ENCODE data around the gene ARL2BP.

The ARL2BP gene

DNA sequence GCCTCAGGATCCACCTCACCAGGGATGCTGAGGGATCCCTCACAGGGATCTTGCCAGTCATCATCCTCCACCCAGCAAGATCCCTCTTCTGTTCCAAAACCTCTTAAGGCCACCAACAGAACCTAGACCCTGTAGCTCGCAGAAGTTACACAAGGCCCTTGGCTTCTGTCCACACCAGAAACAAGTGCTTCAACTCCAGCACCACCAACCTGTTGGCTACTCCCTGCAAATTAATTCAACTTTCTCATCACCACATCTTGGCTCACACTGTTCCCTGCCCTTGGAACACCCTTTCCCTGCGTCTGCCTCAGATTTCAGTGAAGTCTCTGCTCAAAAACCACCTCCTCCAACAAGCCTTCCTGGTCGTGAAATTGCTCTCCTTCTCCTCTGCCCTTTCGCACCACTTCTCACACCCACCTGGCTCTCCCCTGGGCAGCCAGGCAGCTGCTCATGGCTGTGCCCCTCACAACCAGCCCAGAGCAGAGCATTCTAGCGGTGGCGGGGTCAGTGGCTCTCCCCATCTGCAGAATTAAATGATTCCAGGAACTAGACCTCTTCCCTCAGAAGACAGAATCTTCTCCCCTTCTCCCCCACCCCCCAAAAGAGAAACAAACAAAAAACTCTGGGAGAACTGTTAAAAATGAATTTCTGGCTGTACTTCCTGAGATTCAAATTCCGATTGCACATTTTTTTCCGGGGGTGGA, 37.6 kb downstream of the ARL2BP start:
- DNase-seq: no peak

DNA sequence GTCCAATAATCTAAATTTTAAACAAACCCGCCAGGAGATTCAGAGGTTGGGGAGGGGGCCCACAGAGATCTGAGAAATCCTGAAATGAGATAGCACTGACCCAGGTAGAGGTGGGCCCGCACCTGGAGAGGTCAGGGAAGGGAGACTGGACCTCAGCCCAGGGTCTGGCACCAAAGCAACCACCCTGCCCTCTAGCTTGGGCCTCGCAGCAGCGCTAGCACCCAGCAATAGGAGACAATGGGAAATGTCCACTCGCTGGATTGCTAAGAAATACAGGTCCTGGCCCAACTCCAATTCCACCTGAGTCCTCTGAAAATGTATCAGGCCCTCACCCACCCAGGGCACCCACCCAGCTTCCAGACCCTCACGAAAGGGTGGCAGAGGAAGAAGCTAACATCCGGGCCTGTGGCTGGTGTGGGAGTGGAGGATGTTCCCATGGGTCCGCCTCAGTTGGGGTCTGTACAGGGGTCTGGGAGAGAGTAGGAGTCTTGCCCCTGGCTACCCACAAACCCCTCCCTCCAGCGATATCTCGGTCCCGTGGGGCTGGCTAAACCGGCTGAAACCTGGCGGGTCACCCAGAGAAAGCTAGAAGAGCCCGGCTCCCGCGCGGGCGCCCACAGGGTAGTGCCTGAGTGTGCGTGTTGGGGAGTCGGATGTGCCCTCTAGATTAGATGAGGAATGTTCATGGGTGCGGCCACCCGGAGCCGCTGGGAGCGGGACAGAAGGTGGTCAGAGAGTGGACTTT, 38.3 kb downstream of the ARL2BP start:
- DNase-seq: peak in 6 of 56 donors; percentile 11 to 43 (median 36)

DNA sequence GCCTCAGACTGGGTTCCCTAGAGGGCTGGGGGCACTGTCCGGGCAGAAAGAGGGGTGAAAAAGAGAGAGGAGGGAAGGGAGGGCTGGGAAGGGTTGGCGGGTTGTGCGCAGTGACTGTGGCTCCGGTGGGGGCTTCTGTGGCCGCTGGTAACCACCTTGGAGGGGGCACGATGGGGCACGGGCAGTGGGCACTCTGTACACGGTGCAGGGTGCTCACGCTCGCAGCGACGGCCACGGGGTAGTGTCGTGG, 38.8 kb downstream of the ARL2BP start:
- no peak for DNase-seq

DNA sequence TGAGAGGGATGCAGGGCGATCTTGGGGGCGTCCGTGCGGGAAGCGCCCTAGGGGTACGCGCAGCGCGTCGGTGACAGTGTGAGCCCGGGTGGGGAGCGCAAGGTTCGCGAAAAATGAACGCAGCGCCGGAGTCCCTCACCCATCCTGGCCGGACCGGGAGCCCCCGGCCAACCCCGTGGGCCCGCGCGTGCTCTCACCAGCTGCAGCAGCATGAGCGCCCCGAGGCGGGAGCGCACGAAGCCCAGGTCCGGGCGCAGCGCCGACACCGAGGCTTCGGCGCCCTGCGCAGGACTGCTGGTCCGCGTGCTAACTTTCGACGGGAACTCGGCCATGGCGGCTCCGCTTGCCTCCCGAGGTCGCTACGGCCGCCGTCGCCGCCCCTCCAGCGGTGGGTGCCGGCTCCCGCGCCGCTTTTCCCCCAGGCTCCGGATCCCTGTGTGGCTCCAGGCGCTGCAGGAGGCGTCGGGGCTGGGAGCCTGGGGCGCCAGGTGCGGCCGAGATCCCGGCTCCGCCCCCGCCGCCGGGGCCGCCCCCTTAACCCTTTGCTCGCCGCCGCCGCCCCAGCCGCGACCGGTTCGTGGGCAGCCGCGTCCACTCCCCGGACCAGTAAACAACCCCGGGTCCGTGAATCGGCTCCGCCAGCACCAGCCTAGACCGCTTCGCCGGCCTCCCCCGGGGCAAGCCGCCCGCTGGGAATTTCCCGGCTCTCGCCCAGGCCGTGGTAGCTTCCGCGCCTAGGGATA, 39.3 kb downstream of the ARL2BP start, which contains the start of gene PLLP:
Gene PLLP (minus strand): TSS at position 464 of the 743 bp plus-strand sequence. CDS start 132 bp downstream, at position 332.
- DNase-seq: peak in 36 of 56 donors; percentile 18 to 80 (median 55)

DNA sequence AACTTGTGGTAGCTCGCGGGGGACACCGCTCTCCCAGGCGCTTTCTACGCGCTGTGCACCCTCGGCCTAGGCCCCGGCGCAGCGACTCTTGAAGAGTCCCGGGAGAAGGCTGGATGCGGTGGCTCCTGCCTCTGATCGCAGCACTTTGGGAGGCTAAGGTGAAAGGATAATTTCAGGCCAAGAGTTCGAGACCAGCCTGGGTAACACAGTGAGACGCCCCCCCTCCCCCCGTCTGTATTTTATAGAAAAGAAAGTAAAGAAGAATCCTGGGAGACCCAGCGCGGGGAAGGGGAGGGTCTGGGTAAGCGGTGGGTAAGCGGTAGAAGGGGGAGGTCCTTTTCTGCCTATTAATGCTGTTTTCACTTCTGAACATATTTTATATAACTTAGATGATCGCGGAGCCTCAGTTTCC, 39.9 kb downstream of the ARL2BP start:
- DNase-seq: no peak

DNA sequence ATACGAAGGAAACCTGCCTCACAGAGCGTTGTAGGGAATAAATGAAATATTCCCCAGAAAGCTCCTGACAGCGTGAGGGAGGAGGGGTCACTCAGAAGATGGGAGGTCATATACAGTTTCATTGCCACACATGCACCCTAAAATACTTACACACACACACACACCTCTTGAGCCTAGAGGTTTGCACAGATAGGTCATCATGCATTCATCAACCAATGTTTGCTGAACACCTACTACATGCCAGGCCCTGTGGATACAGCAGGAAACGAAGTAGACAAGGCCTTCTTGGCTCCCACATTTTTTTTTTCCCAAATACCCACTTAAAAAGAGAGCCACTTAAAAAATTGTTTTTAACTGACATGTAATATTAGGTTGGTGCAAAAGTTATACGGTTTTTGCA, 40.3 kb downstream of the ARL2BP start:
- DNase-seq: no peak

DNA sequence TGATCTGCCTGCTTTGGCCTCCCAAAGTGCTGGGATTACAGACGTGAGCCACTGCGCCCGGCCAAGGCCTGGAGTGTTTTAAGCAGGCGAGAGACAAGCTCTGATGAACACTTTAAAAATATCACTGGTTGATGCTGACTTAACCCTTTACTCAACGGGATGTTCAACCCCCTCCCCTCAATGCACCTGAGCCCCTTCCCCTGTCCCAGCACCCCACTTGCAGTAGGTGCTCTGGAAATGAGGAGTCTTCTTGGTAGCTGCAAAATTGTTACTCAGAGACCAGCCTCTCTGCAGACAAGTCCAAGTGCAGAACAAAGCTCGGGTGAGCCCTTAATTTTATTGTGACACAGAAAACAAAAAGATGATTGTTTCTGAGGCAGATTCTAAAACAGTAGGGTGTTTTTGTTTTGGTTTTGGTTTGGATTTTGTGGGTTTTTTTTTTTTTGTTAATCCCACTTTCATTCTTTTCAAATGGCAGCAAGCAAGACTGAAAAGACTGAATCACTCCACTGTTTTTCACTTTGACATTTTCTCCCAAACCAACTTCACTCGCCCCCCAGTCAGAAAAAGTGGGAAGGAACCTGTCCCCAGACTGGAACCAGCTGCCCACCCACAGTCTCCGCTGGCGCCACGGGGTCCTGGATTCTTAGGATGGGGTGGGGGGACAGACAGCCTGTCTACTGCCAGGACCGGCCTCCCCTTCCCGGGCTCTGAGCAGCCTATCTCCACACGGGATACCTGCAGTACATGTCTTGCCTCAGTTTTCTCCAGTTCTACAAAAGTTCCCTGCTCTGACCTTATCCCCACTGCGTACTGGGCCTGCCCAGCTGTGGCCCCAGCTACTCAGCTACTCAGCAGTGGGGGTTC, 44.6 kb downstream of the ARL2BP start:
- peak in 16 of 56 donors; percentile 17 to 67 (median 43) for DNase-seq

DNA sequence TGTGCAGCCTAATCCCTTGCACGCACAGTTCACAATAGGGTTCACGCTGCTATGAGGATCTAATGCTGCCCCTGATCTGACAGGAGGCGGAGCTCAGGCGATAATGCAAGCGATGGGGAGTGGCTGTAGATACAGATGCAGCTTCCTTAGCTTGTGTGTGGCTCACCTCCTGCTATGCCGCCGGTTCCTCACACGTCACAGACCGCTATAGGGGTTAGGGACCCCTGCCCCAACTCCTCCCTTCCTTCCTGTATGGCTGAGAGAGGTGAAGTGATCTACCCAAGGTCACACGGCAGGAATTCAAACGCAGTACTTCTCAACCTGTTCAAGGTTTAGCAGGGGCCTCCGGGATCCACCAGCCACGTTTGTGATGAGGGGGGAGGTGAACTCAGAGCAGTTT, 52.8 kb downstream of the ARL2BP start:
- no peak for DNase-seq

DNA sequence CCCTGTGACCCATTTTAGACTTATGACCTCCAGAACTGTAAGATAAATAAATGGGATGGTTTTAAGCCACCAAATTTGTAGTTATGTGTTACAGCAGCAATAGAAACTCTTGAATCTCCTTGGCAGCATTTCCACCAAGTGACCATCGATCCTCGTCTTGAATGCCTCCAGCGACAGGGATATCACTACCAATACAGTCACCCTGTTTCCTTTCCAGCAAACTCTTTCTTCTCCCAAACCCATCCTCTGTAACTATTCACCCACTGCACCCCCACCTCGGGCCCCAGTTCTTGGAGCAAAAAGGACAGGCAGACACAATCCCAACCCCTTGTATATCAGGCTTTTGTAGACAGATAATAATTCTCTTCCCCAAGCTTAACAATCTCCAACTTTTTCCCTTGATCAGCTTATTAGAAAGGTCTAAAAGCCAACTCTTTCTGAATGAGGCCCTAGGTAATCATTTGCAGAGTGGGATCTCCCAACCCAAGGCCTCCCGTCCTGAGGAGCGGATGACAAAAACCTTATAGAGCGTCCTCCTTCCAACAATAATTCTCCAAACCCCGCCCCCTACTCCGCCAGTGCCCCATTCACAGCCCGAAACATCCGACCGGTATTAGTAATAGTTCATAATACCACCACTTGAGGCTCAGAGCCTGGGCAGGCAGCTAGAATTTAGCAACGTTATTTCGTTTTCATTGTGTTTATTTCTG, 54.1 kb downstream of the ARL2BP start:
- peak in 2 of 56 donors; percentile 48 to 66 for DNase-seq

DNA sequence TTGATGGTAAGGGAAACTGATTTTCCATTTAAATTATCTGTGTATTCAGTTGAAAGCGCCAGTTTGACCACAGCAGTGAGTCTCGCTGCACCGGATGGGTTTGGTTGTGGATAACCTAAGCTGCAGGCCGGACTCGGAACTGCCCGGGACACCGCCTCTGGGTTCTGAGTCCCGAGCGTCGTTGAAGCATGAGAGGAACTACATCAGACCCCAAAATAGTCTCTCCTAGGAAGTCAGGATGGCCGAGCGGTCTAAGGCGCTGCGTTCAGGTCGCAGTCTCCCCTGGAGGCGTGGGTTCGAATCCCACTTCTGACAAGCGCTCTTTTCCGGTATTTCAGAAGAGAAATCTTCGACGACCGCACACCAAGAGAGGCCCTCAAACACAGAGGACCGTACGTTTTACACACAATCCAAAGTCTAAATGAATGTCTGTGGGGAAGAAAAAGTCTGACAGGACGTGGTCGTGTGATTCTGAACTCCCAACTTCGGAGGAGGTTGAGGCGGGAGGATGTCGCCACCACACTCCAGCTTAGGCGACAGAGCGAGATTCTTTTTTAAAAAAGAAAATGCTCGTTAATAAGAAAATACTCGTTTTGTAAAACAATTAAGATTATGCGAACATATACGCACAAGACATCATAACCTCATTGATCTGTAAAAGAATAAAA, 54.8 kb downstream of the ARL2BP start:
- peak in 53 of 56 donors; percentile 45 to 90 (median 76) for DNase-seq

DNA sequence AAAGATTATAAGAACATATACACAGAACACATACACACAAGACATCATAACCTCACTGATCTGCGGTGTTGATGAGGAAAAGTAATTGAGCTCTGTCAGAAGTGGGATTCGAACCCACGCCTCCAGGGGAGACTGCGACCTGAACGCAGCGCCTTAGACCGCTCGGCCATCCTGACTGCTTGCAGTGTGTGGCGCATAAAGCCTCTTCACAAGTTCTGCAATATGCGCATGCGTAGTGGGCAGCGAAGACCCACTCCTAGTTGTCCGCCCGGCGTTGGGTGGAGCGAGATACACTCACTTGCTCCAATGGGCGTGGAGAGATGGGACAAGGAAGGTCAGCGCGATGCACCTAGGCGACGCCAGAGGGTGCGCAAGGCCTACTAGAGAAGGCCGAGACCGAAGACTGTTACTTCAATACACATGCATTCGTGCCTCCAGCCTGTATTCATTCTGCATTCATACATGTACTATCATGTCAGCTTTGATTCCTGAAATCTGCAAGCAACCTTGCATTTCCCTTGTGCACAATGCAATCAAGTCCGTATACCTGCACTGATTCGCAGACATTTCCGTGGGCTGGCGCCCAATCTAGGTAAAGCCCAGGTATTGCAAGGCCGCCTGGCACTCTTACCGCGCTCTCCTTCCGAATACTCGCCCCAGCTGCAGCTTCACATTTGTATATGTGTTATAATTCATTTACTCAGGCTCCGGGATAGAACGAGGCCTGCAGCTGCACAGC, 55.5 kb downstream of the ARL2BP start:
- DNase-seq: peak; percentile 90 to 100 (median 98)

DNA sequence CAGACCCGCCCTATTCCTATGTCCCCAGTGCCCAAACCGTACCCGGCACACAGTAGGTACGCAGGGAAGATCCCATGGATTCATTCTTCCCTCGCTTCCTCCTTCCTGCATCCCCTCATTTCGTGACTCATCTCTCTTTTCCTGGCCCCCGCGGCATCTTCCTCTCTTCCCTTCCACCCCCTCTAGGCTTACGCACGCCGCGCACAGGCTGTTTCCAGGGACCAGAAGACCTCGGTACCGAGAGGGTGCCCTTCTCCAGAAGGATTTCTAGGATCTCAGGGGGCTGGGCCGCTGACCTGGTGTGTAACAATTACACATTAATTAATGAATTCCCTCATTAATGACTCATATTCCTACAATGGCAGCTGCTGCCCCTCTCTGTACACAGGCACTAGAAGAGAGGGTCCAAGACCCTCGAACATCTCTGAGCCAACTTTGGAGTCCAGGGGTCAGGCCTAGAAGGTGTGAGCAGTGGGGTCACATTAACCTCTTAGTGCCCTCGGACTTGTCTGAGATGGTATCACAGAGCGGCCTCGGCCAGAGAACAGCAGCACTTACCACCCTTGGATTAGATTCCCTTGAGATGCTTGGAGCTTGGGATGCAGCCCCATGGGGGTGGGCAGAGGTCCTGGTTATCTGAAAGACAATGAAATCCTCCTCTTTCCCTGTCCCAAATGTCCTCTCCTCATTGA, 56.2 kb downstream of the ARL2BP start:
- peak in 10 of 56 donors; percentile 33 to 68 (median 54) for DNase-seq

All from amygdala (tissue), 56 donors.